Activated T-cell treated with anti-CD3 and anti-CD28 coated beads, Interleukin-2, amount 50 U/mL, for 72 hours (primary cell): Measurements from ENCODE around the gene SMARCD3. TPM values are rescaled to one million over a fixed set of nuclear protein-coding genes. Genes with fewer than 3 reads are reported as not detected.

Source experiments
- total RNA-seq, 2 donors: library from RNA; stranded (reverse); gene quantifications; one replicate each; pipeline ENCODE4 v1.2.3, GENCODE V29; 2022

SMARCD3 gene
- total RNA-seq, 2 donors from 2014 or later = 6.5 to 8.2 TPM

Other genes with a start within 250 kb of the SMARCD3 start
- gene ATG9B, start 224.2 kb downstream of the SMARCD3 start, total RNA-seq = 10 to 100 TPM in 1 of 2 donors, 1 to 10 TPM in 1; 9.0 to 10.1 TPM
- gene ABCB8, start 220.2 kb downstream of the SMARCD3 start, total RNA-seq = 10 to 100 TPM; 46.6 to 49.6 TPM
- 10 to 100 TPM; 14.4 to 15.7 TPM for gene ASIC3, start 200.2 kb downstream of the SMARCD3 start, total RNA-seq
- 10 to 100 TPM in 1 of 2 donors, 1 to 10 TPM in 1; 9.4 to 11.6 TPM for gene CDK5, start 190.8 kb downstream of the SMARCD3 start, total RNA-seq
- gene SLC4A2, start 189.1 kb downstream of the SMARCD3 start, total RNA-seq = 10 to 100 TPM; 73.7 to 75.6 TPM
- 10 to 100 TPM; 55.4 to 59.8 TPM for gene FASTK, start 167.9 kb downstream of the SMARCD3 start, total RNA-seq
- 10 to 100 TPM; 67.3 to 68.5 TPM for gene TMUB1, start 165.2 kb downstream of the SMARCD3 start, total RNA-seq
- gene AGAP3, start 162.2 kb downstream of the SMARCD3 start, total RNA-seq = 10 to 100 TPM; 26.9 to 28.4 TPM
- not detected for gene GBX1, start 81.0 kb downstream of the SMARCD3 start, total RNA-seq
- not detected for gene ASB10, start 61.4 kb downstream of the SMARCD3 start, total RNA-seq
- gene H2BK1, start 38.2 kb downstream of the SMARCD3 start, total RNA-seq = 1 to 10 TPM; 3.4 to 4.4 TPM
- 10 to 100 TPM; 29.7 to 31.9 TPM for gene ABCF2, start 21.5 kb downstream of the SMARCD3 start, total RNA-seq
- gene CHPF2, start 16.2 kb downstream of the SMARCD3 start, total RNA-seq = 10 to 100 TPM; 30.3 to 42.1 TPM
- gene NUB1, start 93.1 kb upstream of the SMARCD3 start, total RNA-seq = 10 to 100 TPM; 79.0 to 84.1 TPM
- 1 to 10 TPM in 1 of 2 donors, under 1 TPM in 1; 0.53 to 1.0 TPM for gene WDR86, start 161.3 kb upstream of the SMARCD3 start, total RNA-seq
- under 1 TPM; 0.35 to 0.53 TPM for gene CRYGN, start 191.4 kb upstream of the SMARCD3 start, total RNA-seq